GM21737 (cell line): ENCODE measurements around the gene ALDH16A1.

Source experiments
- ATAC-seq: cut with Tn5 transposase; IDR thresholded peaks from one replicate; pipeline ENCODE4 v1.9.1; 2021; ENCODE audit warnings: mild to moderate bottlenecking, moderate library complexity; ENCODE audit not compliant: unreplicated experiment

The ALDH16A1 gene

GRCh38 chr19:49423071-49423984 lies 29.7 kb upstream of the ALDH16A1 start, which contains the start of gene PTH2:
TSS of gene PTH2 (minus strand) at chr19:49423441. CDS start at chr19:49423339, 102 bp downstream.
- no peak for ATAC-seq

GRCh38 chr19:49423985-49424303 lies 29.1 kb upstream of the ALDH16A1 start:
- ATAC-seq: no peak

- no peak for ATAC-seq
Observed at GRCh38 chr19:49425178-49425577, 27.8 kb upstream of the ALDH16A1 start, which contains the start of gene GFY. TSS of gene GFY (plus strand) at chr19:49425388. CDS start at chr19:49426431, 1,043 bp downstream.

GRCh38 chr19:49425922-49426592 lies 27.0 kb upstream of the ALDH16A1 start:
- ATAC-seq: no peak

- no peak for ATAC-seq
Observed at GRCh38 chr19:49427339-49427738, 25.7 kb upstream of the ALDH16A1 start.

- no peak for ATAC-seq
Observed at GRCh38 chr19:49427855-49428546, 25.0 kb upstream of the ALDH16A1 start.

GRCh38 chr19:49428547-49429451 lies 24.2 kb upstream of the ALDH16A1 start:
- ATAC-seq: no peak

GRCh38 chr19:49430172-49430677 lies 22.8 kb upstream of the ALDH16A1 start:
- no peak for ATAC-seq

- no peak for ATAC-seq
Observed at GRCh38 chr19:49430678-49431329, 22.2 kb upstream of the ALDH16A1 start.

GRCh38 chr19:49431330-49431749 lies 21.7 kb upstream of the ALDH16A1 start:
- no peak for ATAC-seq

GRCh38 chr19:49432141-49433073 lies 20.6 kb upstream of the ALDH16A1 start:
- no peak for ATAC-seq

- ATAC-seq: no peak
Observed at GRCh38 chr19:49433240-49433901, 19.7 kb upstream of the ALDH16A1 start.

- ATAC-seq: no peak
Observed at GRCh38 chr19:49434907-49435583, 18.0 kb upstream of the ALDH16A1 start.

- no peak for ATAC-seq
Observed at GRCh38 chr19:49435670-49436069, 17.4 kb upstream of the ALDH16A1 start.

- ATAC-seq: no peak
Observed at GRCh38 chr19:49436381-49437017, 16.5 kb upstream of the ALDH16A1 start.

- no peak for ATAC-seq
Observed at GRCh38 chr19:49437231-49437630, 15.8 kb upstream of the ALDH16A1 start.

GRCh38 chr19:49438261-49438660 lies 14.8 kb upstream of the ALDH16A1 start:
- no peak for ATAC-seq
